ENCODE data around the gene SNRK. TPM values are rescaled to one million over a fixed set of nuclear protein-coding genes. Genes with fewer than 3 reads are reported as not detected.

SNRK gene
- total RNA-seq, 1 experiment from 2014 or later: 12.7 TPM

DNA sequence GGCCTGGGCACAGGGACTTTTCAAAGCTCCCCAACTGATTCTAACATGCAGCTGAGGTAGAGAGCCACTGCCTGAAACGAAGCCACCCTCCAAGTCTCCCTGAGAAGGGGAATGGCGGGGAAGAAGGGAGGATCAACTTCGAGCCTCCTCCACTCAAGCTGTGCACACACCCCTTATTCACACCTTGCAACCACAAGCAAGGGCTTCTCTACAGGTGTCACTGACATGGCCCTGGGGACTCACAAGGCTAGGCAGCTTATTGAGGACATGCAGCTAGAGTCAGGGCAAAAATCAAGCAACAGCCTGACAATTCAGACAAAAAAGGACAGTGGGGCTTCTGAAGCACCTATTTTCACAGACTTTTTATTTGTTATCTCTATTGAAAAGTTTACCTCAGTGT, 85.2 kb downstream of the SNRK start:
- Histone ChIP-seq H3K4me2 (ENCODE audit: low read length) (no peak overlapping the region), H3K4me1 (ENCODE audit: control insufficient read depth in 1 of 2, insufficient read depth in 2 of 2, low read length in 2 of 2) (no peaks in the 10 kb centered on the region), H3K9me2 (ENCODE audit: insufficient read depth) (no peaks in the 10 kb centered on the region), H3K27me3 (ENCODE audit: insufficient read depth, low read length) (no peaks in the 10 kb centered on the region), H3K9ac (ENCODE audit: low read length) (no peak overlapping the region), H3K4me3 (replicated peaks in 1 of 2; ENCODE audit: low read depth in 1 of 2, low read length in 2 of 2) (no peak overlapping the region), H3K79me2 (ENCODE audit: insufficient read depth, low read length) (no peaks in the 10 kb centered on the region), H4K20me1 (ENCODE audit: insufficient read depth) (no peaks in the 10 kb centered on the region), H3K9me3 (ENCODE audit: control insufficient read depth in 1 of 2, insufficient read depth in 1 of 2, low read depth in 1 of 2, low read length in 2 of 2) (no peaks in the 10 kb centered on the region), H2AFZ (ENCODE audit: low read depth, low read length, poor library complexity, severe bottlenecking) (no peak overlapping the region), H3K36me3 (ENCODE audit: control insufficient read depth in 1 of 2, insufficient read depth in 2 of 2, low read length in 2 of 2) (no peaks in the 10 kb centered on the region), H3K27ac (ENCODE audit: low read depth, low read length) (no peak overlapping the region)
- CTCF ChIA-PET: no interaction called here
- intact Hi-C loops (cut with micrococcal nuclease): no loop called here
- POLR2A ChIA-PET: no interaction called here
- RAD21 ChIA-PET (ENCODE audit: low non-redundant PET in 1 of 2, low total read pairs in 2 of 2, uncharacterized antibody in 2 of 2, unreplicated experiment in 2 of 2): no interaction called here
- ATAC-seq (no peak), DNase-seq (ENCODE audit: low read depth, low spot score) (no peak)
- BruUV-seq (replicated peaks): no TSS peak
- TF ChIP-seq FOSL1 (IDR thresholded peaks at IDR 0.05; ENCODE audit: low read depth) (no peak), EGR1 (IDR thresholded peaks at IDR 0.05; ENCODE audit: low read depth) (no peak), EZH2 (IDR thresholded peaks at IDR 0.05) (no peak), POLR2AphosphoS5 (IDR thresholded peaks at IDR 0.05; ENCODE audit: low read depth, low read length) (no peak)
- TF ChIP-seq, protein P1, sequence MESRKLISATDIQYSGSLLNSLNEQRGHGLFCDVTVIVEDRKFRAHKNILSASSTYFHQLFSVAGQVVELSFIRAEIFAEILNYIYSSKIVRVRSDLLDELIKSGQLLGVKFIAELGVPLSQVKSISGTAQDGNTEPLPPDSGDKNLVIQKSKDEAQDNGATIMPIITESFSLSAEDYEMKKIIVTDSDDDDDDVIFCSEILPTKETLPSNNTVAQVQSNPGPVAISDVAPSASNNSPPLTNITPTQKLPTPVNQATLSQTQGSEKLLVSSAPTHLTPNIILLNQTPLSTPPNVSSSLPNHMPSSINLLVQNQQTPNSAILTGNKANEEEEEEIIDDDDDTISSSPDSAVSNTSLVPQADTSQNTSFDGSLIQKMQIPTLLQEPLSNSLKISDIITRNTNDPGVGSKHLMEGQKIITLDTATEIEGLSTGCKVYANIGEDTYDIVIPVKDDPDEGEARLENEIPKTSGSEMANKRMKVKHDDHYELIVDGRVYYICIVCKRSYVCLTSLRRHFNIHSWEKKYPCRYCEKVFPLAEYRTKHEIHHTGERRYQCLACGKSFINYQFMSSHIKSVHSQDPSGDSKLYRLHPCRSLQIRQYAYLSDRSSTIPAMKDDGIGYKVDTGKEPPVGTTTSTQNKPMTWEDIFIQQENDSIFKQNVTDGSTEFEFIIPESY (IDR thresholded peaks at IDR 0.05; ENCODE audit: extremely low read depth, insufficient replicate concordance, low read length): no peak
- TF ChIP-seq, protein P2, sequence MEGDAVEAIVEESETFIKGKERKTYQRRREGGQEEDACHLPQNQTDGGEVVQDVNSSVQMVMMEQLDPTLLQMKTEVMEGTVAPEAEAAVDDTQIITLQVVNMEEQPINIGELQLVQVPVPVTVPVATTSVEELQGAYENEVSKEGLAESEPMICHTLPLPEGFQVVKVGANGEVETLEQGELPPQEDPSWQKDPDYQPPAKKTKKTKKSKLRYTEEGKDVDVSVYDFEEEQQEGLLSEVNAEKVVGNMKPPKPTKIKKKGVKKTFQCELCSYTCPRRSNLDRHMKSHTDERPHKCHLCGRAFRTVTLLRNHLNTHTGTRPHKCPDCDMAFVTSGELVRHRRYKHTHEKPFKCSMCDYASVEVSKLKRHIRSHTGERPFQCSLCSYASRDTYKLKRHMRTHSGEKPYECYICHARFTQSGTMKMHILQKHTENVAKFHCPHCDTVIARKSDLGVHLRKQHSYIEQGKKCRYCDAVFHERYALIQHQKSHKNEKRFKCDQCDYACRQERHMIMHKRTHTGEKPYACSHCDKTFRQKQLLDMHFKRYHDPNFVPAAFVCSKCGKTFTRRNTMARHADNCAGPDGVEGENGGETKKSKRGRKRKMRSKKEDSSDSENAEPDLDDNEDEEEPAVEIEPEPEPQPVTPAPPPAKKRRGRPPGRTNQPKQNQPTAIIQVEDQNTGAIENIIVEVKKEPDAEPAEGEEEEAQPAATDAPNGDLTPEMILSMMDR (IDR thresholded peaks at IDR 0.05 in 2 of 3, conservative IDR thresholded peaks at IDR 0.05 in 1 of 3; ENCODE audit: borderline replicate concordance in 1 of 3, insufficient read depth in 1 of 3, low read depth in 2 of 3, low read length in 2 of 3): no peak

Data from HCT116 (cell line).